Activated CD8-positive, alpha-beta memory T cell treated with anti-CD3 and anti-CD28 coated beads for 36 hours (primary cell): ENCODE results near the gene FCSK. TPM values are rescaled to one million over a fixed set of nuclear protein-coding genes. Genes with fewer than 3 reads are reported as not detected.
"Not testable (repeated sequence)": the region's sequence is repeated elsewhere in the genome, so short reads cannot be mapped to it uniquely, and the experiment has no call there.

Source experiments
- CTCF ChIA-PET: fragments of 350-600 bp; sonication (Branson Sonifier 250); formaldehyde crosslinking; loops from one replicate; lab custom pipeline; 2021; ENCODE audit warnings: antibody characterized with exemption; lab: Charles Lee
- POLR2A ChIA-PET: fragments of 350-600 bp; sonication (Branson Sonifier 250); formaldehyde crosslinking; loops from one replicate; lab custom pipeline; 2021; ENCODE audit warnings: antibody characterized with exemption; lab: Charles Lee
- total RNA-seq, 2 experiments: library from RNA; stranded (reverse); gene quantifications; one replicate each; pipeline ENCODE4 v1.2.3, GENCODE V29; 2021

The FCSK gene
- total RNA-seq, 2 experiments from 2014 or later: 14.5 TPM

GRCh38 chr16:70442344-70442743 is 12.1 kb upstream of the FCSK start:
- ChIA-PET CTCF (interaction anchor here (1.7 kb wide), 1 partner anchor 12 kb away, joined by 4 read pairs; the partner anchor contains the start of gene FCSK), POLR2A (interaction anchor here (0.7 kb wide), 1 partner anchor 133 kb away, joined by 9 read pairs; no protein-coding TSS in a partner anchor)

GRCh38 chr16:70444249-70445063 is 9.9 kb upstream of the FCSK start:
- ChIA-PET CTCF (interaction anchor here (0.6 kb wide), 1 partner anchor 877 kb away, joined by 3 read pairs; no protein-coding TSS in a partner anchor), POLR2A (no interaction called here)

GRCh38 chr16:70448075-70448474 is 6.3 kb upstream of the FCSK start:
- POLR2A ChIA-PET: no interaction called here
- CTCF ChIA-PET: no interaction called here

- POLR2A ChIA-PET: interaction anchor here (0.6 kb wide), 1 partner anchor 788 kb away, joined by 9 read pairs; no protein-coding TSS in a partner anchor
- CTCF ChIA-PET: not testable (repeated sequence)
These were observed 4.0 kb upstream of the FCSK start for GRCh38 chr16:70450142-70451003.

- CTCF ChIA-PET, POLR2A ChIA-PET: not testable (repeated sequence)
These were observed 3.4 kb upstream of the FCSK start for GRCh38 chr16:70451004-70451340.

- ChIA-PET CTCF (interaction anchor here (0.7 to 1.6 kb wide), 3 partner anchors 10 to 36 kb away, joined by 3 to 4 read pairs (median 4); no protein-coding TSS in a partner anchor), POLR2A (interaction anchor here (0.6 to 2.2 kb wide), 2 partner anchors 24 to 72 kb away, joined by 3 to 14 read pairs; no protein-coding TSS in a partner anchor)
These were observed 1.1 kb upstream of the FCSK start for GRCh38 chr16:70453117-70453891.

- POLR2A ChIA-PET: interaction anchor here (0.6 to 2.2 kb wide), 2 partner anchors 24 to 73 kb away, joined by 3 to 14 read pairs; no protein-coding TSS in a partner anchor
These were observed 538 bp upstream of the FCSK start for GRCh38 chr16:70453892-70454221.

GRCh38 chr16:70455910-70456309 is 1.5 kb downstream of the FCSK start:
- CTCF ChIA-PET: interaction anchor here (0.9 to 1.5 kb wide), 3 partner anchors 18 to 39 kb away, joined by 3 to 4 read pairs (median 3); no protein-coding TSS in a partner anchor

More at GRCh38 chr16:70453892-70454221, 538 bp upstream of the FCSK start:
- CTCF ChIA-PET: interaction anchor here (0.7 to 1.6 kb wide), 3 partner anchors 11 to 35 kb away, joined by 3 to 4 read pairs (median 4); no protein-coding TSS in a partner anchor

GRCh38 chr16:70457446-70458166 is 3.2 kb downstream of the FCSK start:
- ChIA-PET CTCF (no interaction called here), POLR2A (no interaction called here)

More at GRCh38 chr16:70455910-70456309, 1.5 kb downstream of the FCSK start:
- POLR2A ChIA-PET: interaction anchor here (1.0 kb wide), 1 partner anchor 75 kb away, joined by 4 read pairs; no protein-coding TSS in a partner anchor

GRCh38 chr16:70460737-70461261 is 6.4 kb downstream of the FCSK start:
- POLR2A ChIA-PET: no interaction called here
- CTCF ChIA-PET: no interaction called here

GRCh38 chr16:70463235-70463634 is 8.8 kb downstream of the FCSK start:
- POLR2A ChIA-PET: no interaction called here

GRCh38 chr16:70465999-70466804 is 11.8 kb downstream of the FCSK start:
- ChIA-PET POLR2A (no interaction called here), CTCF (no interaction called here)

More at GRCh38 chr16:70463235-70463634, 8.8 kb downstream of the FCSK start:
- CTCF ChIA-PET: interaction anchor here (0.9 kb wide), 1 partner anchor 82 kb away, joined by 3 read pairs; no protein-coding TSS in a partner anchor

- POLR2A ChIA-PET: no interaction called here
- CTCF ChIA-PET: no interaction called here
These were observed 12.3 kb downstream of the FCSK start for GRCh38 chr16:70466805-70467076.

- POLR2A ChIA-PET: no interaction called here
- CTCF ChIA-PET: no interaction called here
These were observed 12.7 kb downstream of the FCSK start for GRCh38 chr16:70467113-70467512.

- CTCF ChIA-PET: no interaction called here
- POLR2A ChIA-PET: no interaction called here
These were observed 13.2 kb downstream of the FCSK start for GRCh38 chr16:70467608-70468007.

- ChIA-PET CTCF (no interaction called here), POLR2A (interaction anchor here (0.5 kb wide), 1 partner anchor 70 kb away, joined by 4 read pairs; no protein-coding TSS in a partner anchor)
These were observed 14.6 kb downstream of the FCSK start for GRCh38 chr16:70468776-70469525.
